ENCODE results near the gene MBD3L3. TPM values are rescaled to one million over a fixed set of nuclear protein-coding genes. Genes with fewer than 3 reads are reported as not detected.

The MBD3L3 gene
- total RNA-seq, 1 donor from 2014 or later: not detected

Other genes starting within 250 kb of the MBD3L3 start
- 1.8 TPM for gene ADGRE1, start 171.1 kb downstream of the MBD3L3 start, total RNA-seq
- gene MBD3L2B, start 37.2 kb downstream of the MBD3L3 start, total RNA-seq: not detected
- not detected for gene MBD3L5, start 28.1 kb downstream of the MBD3L3 start, total RNA-seq
- gene MBD3L4, start 18.5 kb downstream of the MBD3L3 start, total RNA-seq: not detected
- not detected for gene MBD3L2, start 9.4 kb downstream of the MBD3L3 start, total RNA-seq
- 10.0 TPM for gene ZNF557, start 11.0 kb upstream of the MBD3L3 start, total RNA-seq
- gene INSR, start 235.7 kb upstream of the MBD3L3 start, total RNA-seq: 62.6 TPM